ENCODE measurements around the gene TMEM232.
"Not testable (repeated sequence)": the region's sequence is repeated elsewhere in the genome, so short reads cannot be mapped to it uniquely, and the experiment has no call there.

Gene TMEM232

DNA sequence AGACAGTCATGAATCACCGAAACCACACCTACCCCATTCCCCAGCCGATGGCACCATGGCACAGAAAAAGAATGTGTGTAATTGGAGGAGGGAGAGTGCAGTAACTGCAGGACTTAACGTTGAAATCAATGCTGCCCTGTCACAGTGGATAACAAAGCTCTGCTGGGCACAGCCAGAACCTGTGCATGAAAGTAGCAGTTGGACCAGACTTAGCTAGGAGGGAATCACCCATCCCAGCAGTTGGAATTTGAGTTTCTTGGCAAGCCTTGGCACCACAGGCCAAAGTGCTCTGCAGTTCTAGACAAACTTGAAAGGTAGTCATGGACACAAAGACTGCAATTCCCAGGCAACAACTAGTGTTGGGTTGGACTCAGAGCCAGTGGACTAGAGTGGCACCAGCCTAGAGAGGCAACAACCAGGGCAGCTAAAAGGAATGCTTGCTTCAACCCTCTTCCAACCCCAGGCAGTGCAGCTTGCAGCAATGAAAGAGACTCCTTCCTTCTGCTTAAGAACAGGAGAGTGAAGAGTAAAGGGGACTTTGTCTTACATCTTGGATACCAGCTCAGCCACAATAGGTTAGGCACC is 19.1 kb downstream of the TMEM232 start:
- DNase-seq, result no peak

DNA sequence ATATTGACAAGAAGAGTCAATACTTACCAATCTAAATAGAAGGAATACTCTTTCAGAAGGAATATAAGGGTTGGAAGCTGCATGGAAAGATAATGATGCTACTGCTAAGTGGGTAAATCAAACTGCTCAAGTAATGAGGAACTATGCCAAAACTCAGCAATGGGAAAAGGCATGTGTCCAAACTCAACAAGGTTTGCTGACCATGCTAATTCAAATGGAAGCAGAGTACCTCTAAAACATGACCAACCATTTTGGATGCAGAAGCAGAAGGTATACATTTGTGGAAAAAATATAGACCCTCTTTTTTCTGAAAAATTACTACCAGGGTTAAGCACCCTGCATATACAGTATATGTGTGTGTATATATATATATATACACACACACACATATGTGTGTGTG is 21.1 kb downstream of the TMEM232 start:
- DNase-seq, result no peak

DNA sequence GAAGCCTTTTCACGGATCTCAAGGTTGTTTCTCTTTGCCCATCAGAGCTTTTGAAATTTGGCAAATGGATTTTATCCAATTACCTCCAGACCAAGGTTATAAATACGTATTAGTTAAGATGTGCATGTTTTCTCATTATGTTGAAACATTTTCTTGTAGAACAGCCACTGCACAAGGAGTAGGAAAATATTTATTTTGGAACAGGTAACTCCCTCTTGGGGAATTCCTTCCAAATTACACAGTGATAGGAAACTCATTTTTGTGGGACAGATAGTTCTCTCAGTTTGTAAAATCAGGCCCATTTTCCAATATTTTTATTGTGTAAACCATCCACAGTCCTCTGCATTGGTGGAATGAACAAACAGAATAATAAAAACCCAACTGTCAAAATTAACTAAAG is 23.0 kb downstream of the TMEM232 start:
- no peak for DNase-seq

DNA sequence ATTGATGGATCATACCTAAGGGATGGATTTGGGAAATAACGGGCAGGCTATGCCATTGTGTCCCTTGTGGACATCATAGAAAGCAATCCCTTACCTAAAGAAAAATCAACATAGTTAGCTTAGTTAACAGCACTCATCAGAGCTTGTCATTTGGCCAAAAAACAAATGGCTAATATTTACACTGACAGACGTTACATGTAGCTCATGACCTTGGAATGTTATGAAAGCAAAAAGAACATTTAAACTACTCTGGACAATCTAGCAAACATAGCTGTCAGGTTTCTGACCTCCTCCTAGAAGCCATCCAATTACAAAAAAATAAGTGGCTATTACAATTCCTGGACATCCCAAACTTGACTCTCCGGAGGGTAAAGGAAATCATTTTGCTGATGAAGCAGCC is 23.8 kb downstream of the TMEM232 start:
- peak; percentile 4 for DNase-seq

DNA sequence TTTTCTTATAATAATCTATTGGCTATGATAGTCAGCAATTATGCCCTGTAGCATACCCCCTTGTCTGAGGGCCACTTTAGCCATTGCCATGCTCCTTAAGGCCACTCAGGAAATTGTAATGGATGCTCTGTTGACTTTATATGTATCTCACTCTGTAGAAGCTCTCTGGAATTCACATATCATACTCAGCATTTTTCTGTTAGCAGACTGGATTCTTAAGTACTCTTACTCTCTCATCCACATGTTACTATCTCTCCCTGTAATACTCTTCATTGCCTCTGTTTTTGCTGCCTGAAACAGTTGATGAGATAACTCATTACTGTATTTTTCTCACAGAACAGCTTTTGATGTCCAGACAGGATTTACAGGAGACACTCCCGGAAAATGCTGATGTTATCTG is 24.2 kb downstream of the TMEM232 start:
- peak; percentile 9 for DNase-seq

DNA sequence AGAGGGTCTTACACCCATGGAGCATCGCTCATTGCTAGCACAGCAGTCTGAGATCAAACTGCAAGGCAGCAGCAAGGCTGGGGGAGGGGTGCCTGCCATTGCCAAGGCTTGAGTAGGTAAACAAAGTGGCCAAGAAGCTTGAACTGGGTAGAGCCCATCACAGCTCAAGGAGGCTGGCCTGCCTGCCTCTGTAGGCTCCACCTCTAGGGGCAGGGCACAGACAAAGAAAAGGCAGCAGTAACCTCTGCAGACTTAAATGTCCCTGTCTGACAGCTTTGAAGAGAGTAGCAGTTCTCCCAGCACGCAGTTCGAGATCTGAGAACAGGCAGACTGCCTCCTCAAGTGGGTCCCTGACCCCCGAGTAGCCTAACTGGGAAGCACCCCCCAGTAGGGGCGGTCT is 33.8 kb downstream of the TMEM232 start:
- not testable (repeated sequence) for DNase-seq

DNA sequence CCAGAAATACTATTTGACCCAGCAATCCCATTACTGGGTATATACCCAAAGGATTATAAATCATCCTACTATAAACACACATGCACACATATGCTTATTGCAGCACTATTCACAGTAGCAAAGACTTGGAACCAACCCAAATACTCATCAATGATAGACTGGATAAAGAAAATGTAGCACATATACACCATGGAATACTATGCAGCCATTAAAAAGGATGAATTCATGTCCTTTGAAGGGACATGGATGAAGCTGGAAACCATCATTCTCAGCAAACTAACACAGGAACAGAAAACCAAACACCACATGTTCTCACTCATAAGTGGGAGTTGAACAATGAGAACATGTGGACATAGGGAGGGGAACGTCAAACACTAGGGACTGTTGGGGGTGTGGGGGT is 35.9 kb downstream of the TMEM232 start:
- DNase-seq, result not testable (repeated sequence)

DNA sequence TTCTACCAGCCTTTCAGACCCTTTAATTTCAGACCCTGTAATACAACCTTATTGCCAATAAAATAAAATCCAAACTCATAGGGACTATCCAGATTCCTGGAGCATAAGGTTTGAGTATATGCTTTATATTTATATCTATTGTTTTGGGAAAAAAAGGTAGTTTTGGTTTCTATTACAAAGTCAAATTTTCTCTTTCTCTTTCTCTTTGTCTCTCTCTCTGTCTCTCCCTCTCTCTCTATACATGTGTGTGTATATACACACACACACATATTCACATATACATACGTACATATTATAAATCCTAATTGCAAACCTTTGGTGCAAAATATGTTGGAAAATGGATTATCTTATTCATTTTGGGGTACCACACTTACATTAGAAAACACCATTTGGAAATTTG is 39.0 kb downstream of the TMEM232 start:
- no peak for DNase-seq

DNA sequence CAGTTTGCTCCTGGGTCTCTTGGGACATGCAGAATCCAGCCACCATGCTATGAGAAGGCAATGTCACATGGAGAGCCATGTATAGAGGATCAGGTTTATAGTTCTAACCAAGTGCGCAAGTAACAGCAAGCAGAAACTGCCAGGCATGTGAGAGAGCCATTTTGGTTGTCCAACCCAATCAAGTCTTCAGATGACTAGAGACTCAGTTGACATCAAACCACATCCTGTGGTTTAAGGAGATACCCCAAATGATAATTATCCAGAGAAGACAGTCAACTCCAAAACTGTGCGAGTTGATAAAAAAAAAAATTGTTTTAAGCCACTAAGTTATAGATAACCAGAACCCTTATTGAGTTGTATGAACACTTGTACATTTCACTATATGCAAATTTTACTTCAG is 40.2 kb downstream of the TMEM232 start:
- no peak for DNase-seq

DNA sequence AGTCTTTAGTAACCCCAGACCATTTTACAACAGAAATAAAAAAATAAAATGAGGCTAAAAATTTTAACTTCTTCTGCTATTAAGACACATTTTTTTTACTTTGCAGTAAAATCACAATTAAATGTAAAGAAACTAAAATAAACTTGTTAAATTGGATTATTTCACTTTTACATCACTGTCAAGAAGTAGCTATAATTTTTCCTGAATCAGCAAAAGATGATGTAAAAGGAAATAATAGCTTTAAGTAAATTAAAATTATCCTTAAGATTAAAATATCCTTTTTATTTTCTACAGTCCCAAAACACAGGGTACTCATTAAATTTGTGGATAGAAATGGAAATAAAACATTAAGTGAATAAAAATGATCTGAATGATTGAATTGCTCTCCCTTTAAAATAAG is 44.5 kb downstream of the TMEM232 start:
- no peak for DNase-seq

DNA sequence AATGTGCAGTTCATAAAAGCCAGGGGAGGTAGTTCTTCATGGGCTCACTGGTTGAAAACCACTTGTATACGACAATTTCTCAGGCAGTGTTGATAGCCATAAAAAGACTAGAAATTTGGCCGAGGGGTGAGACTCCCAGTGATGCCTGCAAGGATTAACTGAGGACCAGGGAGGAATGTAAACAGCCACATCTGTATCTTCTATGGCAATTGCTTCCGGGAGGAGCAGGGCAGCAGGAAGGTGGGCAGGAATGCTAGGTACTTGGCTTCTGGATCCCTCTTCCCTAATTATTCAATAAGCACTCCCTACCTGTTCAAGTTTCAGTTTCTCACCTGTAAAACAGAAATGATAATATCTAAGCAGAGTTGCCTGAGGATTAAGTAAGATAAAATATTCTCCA is 45.4 kb downstream of the TMEM232 start:
- DNase-seq, result no peak

DNA sequence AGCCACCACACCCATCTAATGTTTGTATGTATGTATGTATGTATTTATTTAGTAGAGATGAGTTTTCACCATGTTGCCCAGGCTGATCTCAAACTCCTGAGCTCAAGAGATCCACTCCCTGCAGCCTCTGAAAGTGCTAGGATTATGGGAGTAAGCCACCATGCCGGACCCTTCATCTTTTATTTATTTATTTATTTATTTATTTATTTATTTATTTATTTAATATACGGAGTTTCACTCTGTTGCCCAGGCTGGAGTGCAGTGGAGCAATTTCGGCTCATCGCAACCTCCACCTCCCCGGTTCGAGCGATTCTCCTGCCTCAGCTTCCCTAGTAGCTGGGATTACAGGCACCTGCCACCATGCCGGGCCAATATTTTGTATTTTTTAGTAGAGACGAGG is 49.9 kb downstream of the TMEM232 start:
- not testable (repeated sequence) for DNase-seq

DNA sequence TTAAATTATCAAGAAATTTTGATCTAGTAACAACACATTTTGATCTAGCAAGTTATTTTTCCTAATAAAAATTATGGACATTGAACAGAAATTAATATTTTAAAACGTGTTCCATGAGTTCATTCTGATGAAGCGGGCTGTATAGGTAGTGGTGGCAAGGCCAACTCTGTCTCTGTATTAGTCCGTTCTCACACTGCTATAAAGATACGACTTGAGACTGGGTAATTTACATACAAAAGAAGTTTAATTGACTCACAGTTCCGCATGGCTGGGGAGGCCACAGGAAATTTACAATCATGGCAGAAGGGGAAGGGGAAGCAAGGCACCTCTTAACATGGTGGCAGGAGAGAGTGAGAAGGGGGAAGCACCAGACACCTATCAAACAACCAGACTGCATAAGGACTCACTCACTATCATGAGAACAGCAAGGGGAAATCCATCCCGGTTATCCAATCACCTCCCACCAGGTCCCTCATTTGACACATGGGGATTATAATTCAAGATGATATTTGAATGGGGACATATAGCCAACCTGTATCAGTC is 61.2 kb downstream of the TMEM232 start:
- no peak for DNase-seq

DNA sequence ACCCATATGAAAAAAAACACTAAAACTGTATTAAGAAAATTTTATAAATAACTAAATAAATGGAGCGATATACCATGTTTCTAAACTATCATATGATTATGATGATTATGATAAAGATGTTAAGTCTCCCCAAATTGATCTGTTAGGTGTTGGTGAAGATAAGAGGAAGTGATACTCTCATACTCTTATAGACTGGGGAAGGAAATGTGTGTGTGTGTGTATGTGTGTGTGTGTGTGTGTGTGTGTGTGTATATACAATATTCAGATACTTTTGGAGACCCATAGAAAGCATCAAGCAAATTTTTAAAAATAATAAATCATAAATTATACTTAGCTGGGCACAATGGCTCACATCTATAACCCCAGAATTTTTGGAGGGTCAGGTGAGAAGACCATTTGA is 62.9 kb downstream of the TMEM232 start:
- DNase-seq, result no peak

DNA sequence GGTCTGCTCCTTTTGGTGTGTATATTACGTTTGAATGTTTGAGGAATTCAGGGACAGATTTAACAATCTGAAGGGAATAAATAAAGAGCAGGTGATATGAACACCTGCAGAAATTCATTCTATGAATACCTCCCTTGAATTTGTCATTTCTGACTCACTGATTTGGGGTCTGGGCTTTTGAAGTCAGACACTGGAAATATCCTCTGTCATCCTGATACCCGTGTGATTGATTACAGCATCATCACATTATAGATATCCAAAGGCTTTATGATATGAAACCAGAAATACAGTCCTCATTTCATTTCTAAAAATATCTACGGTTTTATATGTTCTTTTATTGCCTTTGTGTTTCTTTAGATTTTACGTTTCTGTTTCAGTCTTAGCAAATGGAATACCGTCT is 68.5 kb downstream of the TMEM232 start:
- no peak for DNase-seq

DNA sequence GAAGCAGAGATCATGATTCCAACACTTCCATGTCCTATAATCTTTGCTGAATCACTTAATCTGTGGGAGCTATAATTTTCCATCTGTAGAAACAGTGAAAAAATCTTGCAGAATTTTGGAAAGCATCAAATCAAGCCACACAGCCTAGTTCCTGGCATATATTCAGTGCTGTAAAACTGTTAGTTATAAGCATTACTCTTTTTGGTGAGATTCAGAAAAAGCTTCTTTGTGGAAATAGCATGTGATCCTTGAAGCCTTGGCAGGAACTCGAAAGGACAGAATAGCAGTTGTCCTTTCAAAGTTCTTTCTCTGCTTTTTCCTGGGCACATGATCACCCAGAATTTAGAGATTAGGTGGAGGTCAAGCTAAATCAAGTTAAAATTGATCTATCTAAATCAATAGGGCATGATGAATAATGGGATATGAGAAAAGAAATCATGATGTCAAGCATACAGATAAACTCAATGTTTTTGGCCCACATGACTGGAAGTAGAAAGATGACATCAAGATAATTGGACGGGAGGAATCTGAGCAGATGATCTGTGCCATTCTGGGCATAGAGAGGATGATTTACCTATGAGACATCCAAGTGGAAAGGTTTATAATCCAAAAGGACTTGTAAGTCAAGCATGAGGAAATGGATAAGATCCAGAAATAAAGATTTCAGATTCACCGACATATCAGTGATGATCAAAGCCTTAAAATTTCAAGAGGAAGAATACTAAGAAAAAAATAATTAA is 73.1 kb downstream of the TMEM232 start:
- no peak for DNase-seq

DNA sequence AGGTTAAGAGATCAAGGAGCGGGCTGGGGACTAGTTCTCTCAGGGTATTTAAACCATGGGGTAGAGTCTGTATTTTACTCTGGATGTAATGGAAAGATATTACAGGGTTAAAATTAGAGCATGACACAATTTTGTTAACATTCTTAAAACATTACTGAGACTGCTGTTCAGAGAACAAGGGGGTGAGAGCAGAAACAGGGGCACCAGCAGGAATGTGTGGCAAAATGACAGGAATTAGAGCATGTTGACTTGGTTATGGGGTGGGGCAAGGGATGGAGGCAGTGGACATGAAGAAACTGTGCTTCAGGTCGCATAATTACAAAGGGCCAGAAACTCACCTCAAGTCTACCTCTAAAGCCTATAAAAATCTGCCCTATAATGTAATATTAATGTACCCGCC is 75.0 kb downstream of the TMEM232 start:
- peak; percentile 80 for DNase-seq

DNA sequence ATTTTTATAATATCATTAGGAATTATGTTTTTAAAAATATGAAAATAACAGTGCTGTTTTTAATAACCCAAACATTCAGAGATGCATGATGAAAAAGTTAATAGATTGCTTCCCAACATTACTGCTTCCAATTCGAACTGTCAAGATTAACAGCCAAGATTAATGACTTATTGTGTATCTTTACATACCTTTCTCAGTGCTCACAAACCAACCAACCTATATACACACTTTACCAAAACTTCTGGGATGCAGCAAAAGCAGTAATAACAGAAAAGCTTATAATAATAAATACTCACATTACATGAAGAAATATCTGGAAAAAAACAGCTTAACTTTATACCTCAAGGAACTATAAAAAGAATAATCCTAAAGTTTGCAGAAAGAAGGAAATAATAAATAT is 82.1 kb downstream of the TMEM232 start:
- peak; percentile 45 for DNase-seq

DNA sequence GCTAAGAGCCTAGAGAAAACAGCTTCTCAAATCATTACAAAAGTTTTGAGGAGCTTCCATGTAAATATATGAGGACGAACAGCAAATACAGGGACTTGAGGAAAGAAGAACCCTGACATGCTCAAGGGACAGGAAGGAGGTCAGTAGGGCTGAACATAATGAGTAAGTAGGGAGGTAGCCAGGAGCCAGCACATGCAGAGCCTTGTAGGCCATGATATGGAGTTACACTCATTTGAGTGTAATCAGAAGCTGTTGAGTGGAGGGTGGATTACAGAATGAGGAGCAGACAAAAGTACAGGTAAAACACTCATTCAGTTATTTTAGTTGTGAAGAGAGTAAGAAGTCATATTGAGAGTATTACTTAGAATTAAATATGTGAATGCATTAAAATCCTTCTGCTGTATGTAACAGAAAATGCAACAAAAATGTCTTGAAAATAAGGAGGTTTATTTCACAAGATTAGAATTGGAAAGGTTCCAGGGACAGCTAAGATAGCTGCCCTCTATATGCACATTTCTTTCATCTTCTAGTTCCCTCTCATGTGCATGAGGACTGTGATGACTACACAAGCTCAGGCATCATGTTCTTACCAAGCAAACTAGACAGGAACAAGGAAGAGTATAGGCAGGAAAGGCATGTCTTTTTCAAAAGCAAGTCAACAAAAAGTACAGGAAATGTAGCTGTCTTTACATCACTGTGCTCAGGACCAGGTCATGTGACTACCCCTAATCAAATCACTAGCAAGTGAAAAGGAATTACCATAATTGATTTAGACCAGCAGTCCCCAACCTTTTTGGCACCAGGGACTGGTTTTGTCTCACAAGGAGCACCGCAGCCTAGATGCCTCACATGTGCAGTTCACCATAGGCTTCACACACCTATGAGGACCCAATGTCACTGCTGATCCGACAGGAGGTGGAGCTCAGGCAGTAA is 87.2 kb downstream of the TMEM232 start:
- no peak for DNase-seq

DNA sequence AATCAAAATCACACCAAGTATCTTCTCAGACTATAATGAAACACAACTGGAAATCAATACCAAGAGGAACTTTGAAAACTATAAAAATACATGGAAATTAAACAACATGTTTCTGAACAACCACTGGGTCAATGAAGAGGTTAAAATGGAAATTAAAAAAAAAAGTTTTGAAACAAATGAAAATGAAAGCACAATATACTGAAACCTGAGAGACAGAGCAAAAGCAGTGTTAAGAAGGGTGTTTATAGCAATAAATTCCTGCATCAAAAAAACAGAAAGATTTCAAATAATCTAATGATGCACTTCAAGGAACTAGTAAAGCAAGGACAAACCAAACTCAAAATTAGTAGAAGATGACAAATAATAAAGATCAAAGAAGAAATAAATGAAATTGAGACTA is 92.0 kb downstream of the TMEM232 start:
- no peak for DNase-seq

DNA sequence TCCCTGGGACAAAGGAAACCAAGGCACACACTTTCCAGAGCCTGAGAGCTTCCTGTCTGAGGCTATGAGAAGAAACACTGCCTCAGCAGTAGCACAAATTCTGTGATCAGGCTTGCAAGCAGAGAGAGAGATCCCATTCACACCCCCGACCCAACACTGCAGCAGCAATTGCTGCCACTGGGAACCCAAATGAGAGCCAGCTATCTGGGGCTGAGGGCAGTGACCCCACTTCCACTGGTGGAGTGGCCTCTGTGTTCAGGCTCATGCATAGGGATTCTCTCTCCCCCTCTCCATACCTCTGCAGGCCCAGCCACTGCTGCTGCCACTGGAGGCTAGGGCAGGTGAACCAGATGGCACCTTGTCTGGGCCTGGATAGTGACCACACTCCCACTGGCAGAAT is 95.2 kb downstream of the TMEM232 start:
- DNase-seq, result no peak

DNA sequence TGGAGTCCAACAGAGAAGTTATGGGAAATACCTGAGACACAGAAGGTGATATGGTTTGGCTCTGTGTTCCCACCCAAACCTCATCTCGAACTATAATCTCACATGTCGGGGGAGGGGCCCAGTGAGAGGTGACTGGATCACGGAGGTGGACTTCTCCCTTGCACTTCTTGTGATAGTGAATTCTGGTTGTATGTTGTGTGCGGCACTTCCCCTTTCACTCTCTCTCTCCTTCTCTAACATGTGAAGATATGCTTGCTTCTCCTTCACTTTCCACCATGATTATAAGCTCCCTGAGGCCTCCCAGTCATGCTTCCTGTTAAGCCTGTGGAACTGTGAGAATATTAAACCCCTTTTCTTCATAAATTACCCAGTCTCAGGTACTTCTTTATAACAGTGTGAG is 96.1 kb downstream of the TMEM232 start:
- DNase-seq, result no peak

DNA sequence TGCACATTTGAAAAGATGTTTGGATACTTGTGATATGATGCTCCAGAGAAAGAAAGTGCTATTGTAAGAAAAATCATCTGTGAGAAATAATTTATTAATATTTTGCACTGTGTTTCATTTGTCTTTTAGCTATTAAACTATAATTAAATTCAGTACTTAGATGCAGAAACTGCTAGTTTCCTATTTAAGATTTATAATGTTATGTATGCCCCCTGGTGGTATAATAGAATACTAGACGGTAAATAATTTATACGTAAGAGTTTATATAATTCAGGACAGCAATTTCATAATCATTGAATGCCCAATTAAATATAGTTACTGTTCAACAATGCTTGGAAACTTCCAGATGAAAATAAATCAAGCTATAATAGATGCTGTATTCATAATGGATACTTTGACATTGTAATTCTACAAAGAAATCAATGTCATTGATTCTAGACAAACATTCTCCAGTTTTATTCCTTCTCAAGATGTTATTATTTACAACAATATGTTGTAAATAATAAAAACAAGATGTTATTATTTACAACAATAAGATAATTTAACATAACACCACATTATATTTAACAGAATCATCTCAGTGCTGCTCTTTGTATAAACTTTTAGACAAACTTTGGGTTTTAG is 101.0 kb downstream of the TMEM232 start:
- DNase-seq, result peak; percentile 47

Data from fibroblast of skin of scalp (primary cell).